ENCODE measurements around the gene GPR179.

DNA sequence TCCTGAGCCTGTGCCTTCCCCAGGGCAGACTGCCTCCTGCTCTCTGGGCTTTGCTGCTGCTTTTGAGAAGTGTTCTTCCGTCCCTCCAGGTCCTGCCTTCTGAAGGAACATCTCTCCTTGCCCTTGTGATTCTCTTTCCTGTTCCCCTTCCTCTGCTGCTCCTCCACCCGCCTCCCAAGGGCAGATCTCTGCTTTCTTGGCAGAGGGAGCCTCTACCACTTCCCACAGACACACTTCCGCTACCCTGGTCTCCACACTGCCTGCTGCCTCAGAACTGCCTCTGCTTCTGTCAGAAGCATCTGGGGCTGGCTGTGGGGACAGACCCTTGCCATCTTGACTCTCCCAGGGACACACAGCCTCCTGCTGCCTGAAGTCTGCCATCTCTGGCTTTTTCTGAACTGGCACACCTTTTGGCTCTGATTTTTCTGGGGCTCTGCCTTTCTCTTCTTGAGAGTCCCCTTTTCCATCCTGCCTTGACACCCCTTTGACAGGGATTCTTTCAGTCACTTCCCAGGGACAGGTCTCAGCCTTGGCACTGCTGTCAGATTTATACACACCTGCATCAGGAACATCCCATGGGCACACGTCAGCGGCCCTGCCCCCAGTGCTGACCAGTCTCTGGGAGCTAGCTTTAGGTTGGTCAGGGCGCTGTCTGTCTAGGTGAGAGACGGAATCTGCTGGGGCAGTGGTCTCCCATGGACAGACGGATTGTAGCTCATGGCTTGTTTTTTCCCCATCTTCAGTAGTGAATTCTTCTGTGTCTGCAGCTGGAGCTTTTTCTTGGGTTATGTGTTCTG, 16.6 kb downstream of the GPR179 start:
- TF ChIP-seq POLR2A (IDR thresholded peaks at IDR 0.05) (no peak), EP300 (IDR thresholded peaks at IDR 0.05) (no peak)
- TF ChIP-seq, protein P1, sequence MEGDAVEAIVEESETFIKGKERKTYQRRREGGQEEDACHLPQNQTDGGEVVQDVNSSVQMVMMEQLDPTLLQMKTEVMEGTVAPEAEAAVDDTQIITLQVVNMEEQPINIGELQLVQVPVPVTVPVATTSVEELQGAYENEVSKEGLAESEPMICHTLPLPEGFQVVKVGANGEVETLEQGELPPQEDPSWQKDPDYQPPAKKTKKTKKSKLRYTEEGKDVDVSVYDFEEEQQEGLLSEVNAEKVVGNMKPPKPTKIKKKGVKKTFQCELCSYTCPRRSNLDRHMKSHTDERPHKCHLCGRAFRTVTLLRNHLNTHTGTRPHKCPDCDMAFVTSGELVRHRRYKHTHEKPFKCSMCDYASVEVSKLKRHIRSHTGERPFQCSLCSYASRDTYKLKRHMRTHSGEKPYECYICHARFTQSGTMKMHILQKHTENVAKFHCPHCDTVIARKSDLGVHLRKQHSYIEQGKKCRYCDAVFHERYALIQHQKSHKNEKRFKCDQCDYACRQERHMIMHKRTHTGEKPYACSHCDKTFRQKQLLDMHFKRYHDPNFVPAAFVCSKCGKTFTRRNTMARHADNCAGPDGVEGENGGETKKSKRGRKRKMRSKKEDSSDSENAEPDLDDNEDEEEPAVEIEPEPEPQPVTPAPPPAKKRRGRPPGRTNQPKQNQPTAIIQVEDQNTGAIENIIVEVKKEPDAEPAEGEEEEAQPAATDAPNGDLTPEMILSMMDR (IDR thresholded peaks at IDR 0.05): no peak

Data from ovary (tissue), 3 donors.